GM18907 (cell line): ENCODE results near the gene NR2F2.
"Not testable (repeated sequence)": the region's sequence is repeated elsewhere in the genome, so short reads cannot be mapped to it uniquely, and the experiment has no call there.

Experiments used
- ATAC-seq: cut with Tn5 transposase; IDR thresholded peaks from one replicate; pipeline ENCODE4 v1.9.1; 2021; ENCODE audit warnings: mild to moderate bottlenecking, moderate library complexity; ENCODE audit not compliant: unreplicated experiment

NR2F2 gene

GRCh38 chr15:96365781-96366525 is 35.5 kb downstream of the NR2F2 start:
- ATAC-seq = no peak

- no peak for ATAC-seq
These were observed 36.0 kb downstream of the NR2F2 start for GRCh38 chr15:96366526-96366877.

- no peak for ATAC-seq
These were observed 37.1 kb downstream of the NR2F2 start for GRCh38 chr15:96367311-96368200.

- ATAC-seq = no peak
These were observed 38.9 kb downstream of the NR2F2 start for GRCh38 chr15:96369351-96369750.

- no peak for ATAC-seq
These were observed 39.5 kb downstream of the NR2F2 start for GRCh38 chr15:96369825-96370621.

- ATAC-seq = no peak
These were observed 42.1 kb downstream of the NR2F2 start for GRCh38 chr15:96372554-96372953.

GRCh38 chr15:96374499-96374898 is 44.0 kb downstream of the NR2F2 start:
- ATAC-seq = no peak

- not testable (repeated sequence) for ATAC-seq
These were observed 49.1 kb downstream of the NR2F2 start for GRCh38 chr15:96379592-96379991.

- no peak for ATAC-seq
These were observed 51.0 kb downstream of the NR2F2 start for GRCh38 chr15:96381463-96381862.

- ATAC-seq = no peak
These were observed 54.7 kb downstream of the NR2F2 start for GRCh38 chr15:96385195-96385594.

GRCh38 chr15:96388673-96389072 is 58.2 kb downstream of the NR2F2 start:
- ATAC-seq = no peak
